Loucy (cell line): ENCODE measurements around the gene SMG9.

Experiments used
- EZH2phosphoT487 ChIP-seq: fragments of 200-600 bp; IDR thresholded peaks from 2 replicates; pipeline ENCODE4 v1.6.1; 2018; ENCODE audit warnings: antibody characterized with exemption, mild to moderate bottlenecking, moderate library complexity, borderline replicate concordance
- TF ChIP-seq, protein P1 (sequence below): fragments of 200-600 bp; sonication (generic); conservative IDR thresholded peaks from 2 replicates; pipeline ENCODE4 v1.5.1; 2014; ENCODE audit warnings: mild to moderate bottlenecking, antibody characterized with exemption, low read length

DNA sequence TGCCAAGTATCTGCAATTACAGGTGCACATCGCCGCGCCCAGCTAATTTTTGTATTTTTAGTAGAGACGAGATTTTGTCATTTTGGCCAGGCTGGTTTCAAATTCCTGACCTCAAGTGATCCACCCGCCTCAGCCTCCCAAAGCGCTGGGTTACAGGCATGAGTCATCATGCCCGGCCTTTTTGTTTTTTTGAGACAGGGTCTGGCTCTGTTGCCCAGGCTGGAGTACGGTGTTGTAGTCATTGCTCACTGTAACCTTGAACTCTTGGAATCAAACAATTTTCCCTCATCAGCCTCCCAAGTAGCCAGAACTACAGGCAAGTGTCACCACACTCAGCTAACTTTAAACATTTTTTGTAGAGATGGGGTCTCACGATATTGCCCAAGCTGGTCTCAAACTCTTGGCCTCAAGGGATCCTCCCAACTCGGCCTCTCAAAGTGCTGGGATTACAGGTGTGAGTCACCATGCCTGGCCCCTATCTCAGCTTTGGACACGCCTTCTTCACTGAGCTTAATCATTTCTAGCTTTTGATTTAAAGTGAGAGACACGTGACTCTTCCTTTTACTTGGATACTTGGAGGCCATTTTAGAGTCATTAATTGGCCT, 42.9 kb downstream of the SMG9 start:
- TF ChIP-seq, protein P1, sequence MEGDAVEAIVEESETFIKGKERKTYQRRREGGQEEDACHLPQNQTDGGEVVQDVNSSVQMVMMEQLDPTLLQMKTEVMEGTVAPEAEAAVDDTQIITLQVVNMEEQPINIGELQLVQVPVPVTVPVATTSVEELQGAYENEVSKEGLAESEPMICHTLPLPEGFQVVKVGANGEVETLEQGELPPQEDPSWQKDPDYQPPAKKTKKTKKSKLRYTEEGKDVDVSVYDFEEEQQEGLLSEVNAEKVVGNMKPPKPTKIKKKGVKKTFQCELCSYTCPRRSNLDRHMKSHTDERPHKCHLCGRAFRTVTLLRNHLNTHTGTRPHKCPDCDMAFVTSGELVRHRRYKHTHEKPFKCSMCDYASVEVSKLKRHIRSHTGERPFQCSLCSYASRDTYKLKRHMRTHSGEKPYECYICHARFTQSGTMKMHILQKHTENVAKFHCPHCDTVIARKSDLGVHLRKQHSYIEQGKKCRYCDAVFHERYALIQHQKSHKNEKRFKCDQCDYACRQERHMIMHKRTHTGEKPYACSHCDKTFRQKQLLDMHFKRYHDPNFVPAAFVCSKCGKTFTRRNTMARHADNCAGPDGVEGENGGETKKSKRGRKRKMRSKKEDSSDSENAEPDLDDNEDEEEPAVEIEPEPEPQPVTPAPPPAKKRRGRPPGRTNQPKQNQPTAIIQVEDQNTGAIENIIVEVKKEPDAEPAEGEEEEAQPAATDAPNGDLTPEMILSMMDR: no peak
- no peak for TF ChIP-seq EZH2phosphoT487
